Thyroid gland (tissue), 4 donors: Measurements from ENCODE around the gene GBGT1.

Source experiments
- POLR2A ChIP-seq, 2 donors: fragments of 450-650 bp; IDR thresholded peaks; one replicate each; pipeline ENCODE4 v1.6.1; 2017; ENCODE audit warnings: antibody characterized with exemption in 2 of 2, mild to moderate bottlenecking in 2 of 2, moderate library complexity in 1 of 2
- TF ChIP-seq, protein P1 (sequence below), 6 experiments: fragments of 200-600 bp in 3 of 6; fragments of 450-650 bp in 3 of 6; sonication (generic) in 3 of 6; IDR thresholded peaks; one replicate each; pipeline ENCODE4 v1.5.1; 2016 to 2019; ENCODE audit warnings: antibody characterized with exemption in 6 of 6, mild to moderate bottlenecking in 2 of 6, inconsistent platforms in 1 of 6, moderate library complexity in 1 of 6

DNA sequence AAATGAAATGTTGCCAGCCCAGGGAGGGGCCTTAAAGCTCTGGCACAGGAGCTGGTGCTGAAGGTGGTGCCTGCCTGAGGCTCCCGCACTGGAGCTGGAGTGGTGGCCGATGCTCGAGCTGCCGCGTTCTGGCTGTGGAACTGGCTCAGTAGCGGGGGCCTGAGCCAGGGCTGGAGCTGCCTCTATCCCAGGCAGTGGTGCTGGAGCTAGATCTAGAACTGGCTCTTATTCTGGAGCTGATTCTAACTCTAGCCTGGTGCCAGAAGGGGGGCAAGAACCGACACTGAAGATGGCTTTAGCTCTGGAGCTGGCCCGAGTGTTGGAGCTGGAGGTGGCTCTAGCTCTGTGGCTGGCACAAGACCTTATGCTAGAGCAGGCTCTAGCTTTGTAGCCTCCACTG lies 26.1 kb upstream of the GBGT1 start:
- TF ChIP-seq, protein P1, sequence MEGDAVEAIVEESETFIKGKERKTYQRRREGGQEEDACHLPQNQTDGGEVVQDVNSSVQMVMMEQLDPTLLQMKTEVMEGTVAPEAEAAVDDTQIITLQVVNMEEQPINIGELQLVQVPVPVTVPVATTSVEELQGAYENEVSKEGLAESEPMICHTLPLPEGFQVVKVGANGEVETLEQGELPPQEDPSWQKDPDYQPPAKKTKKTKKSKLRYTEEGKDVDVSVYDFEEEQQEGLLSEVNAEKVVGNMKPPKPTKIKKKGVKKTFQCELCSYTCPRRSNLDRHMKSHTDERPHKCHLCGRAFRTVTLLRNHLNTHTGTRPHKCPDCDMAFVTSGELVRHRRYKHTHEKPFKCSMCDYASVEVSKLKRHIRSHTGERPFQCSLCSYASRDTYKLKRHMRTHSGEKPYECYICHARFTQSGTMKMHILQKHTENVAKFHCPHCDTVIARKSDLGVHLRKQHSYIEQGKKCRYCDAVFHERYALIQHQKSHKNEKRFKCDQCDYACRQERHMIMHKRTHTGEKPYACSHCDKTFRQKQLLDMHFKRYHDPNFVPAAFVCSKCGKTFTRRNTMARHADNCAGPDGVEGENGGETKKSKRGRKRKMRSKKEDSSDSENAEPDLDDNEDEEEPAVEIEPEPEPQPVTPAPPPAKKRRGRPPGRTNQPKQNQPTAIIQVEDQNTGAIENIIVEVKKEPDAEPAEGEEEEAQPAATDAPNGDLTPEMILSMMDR (IDR thresholded peaks at IDR 0.05), result no peak
- no peak for TF ChIP-seq POLR2A (IDR thresholded peaks at IDR 0.05)
